Testis (tissue), 2 donors: Measurements from ENCODE around the gene MAGI2.

Experiments
- CTCF ChIP-seq, 3 experiments: fragments of 450-650 bp in 2 of 3; fragments of 200-600 bp in 1 of 3; sonication (generic) in 1 of 3; IDR thresholded peaks; one replicate each; pipeline ENCODE4 v1.5.1; 2016 to 2019; ENCODE audit warnings: antibody characterized with exemption in 3 of 3, mild to moderate bottlenecking in 2 of 3, moderate library complexity in 1 of 3
- POLR2A ChIP-seq: fragments of 450-650 bp; IDR thresholded peaks from one replicate; pipeline ENCODE4 v1.6.1; 2017; ENCODE audit warnings: antibody characterized with exemption, mild to moderate bottlenecking, moderate library complexity

- TF ChIP-seq CTCF (IDR thresholded peaks at IDR 0.05) (no peak), POLR2A (no peak)
Observed at GRCh38 chr7:79489371-79489770, 35.9 kb upstream of the MAGI2 start.
